H9 (cell line): Measurements from ENCODE around the gene NAGLU. TPM values are rescaled to one million over a fixed set of nuclear protein-coding genes. Genes with fewer than 3 reads are reported as not detected.

Experiments
- DNase-seq: peaks from one replicate; pipeline ENCODE4 v3.0.0-alpha.2; 2017
- H2AFZ ChIP-seq: one replicate; pipeline ENCODE4 v1.6.1; 2013; ENCODE audit warnings: mild to moderate bottlenecking, low read length, control low read depth, moderate library complexity
- H2AK5ac ChIP-seq: 2 replicates; pipeline ENCODE4 v1.6.1; 2013; ENCODE audit warnings: low read length, control low read depth, mixed read lengths; ENCODE audit not compliant: insufficient read length
- H2BK120ac ChIP-seq: one replicate; pipeline ENCODE4 v1.6.1; 2013; ENCODE audit warnings: low read depth, mild to moderate bottlenecking, low read length, control low read depth, inconsistent platforms; ENCODE audit not compliant: poor library complexity, severe bottlenecking
- H2BK12ac ChIP-seq: 2 replicates; pipeline ENCODE4 v1.6.1; 2013; ENCODE audit warnings: low read length, control low read depth, mixed read lengths, low read depth; ENCODE audit not compliant: insufficient read length
- H2BK15ac ChIP-seq: 2 replicates; pipeline ENCODE4 v1.6.1; 2013; ENCODE audit warnings: low read depth, low read length, control low read depth
- H2BK20ac ChIP-seq: one replicate; pipeline ENCODE4 v1.6.1; 2013; ENCODE audit warnings: low read depth, mild to moderate bottlenecking, low read length, control low read depth, inconsistent platforms; ENCODE audit not compliant: poor library complexity, severe bottlenecking
- H2BK5ac ChIP-seq: 2 replicates; pipeline ENCODE4 v1.6.1; 2013; ENCODE audit warnings: low read length, control low read depth, mixed read lengths; ENCODE audit not compliant: insufficient read length
- H3K14ac ChIP-seq: 2 replicates; pipeline ENCODE4 v1.6.1; 2013; ENCODE audit warnings: low read length, control low read depth; ENCODE audit not compliant: insufficient read depth
- H3K18ac ChIP-seq: 2 replicates; pipeline ENCODE4 v1.6.1; 2013; ENCODE audit warnings: low read depth, mild to moderate bottlenecking, mixed read lengths, low read length, control low read depth; ENCODE audit not compliant: insufficient read length
- H3K23ac ChIP-seq: 2 replicates; pipeline ENCODE4 v1.6.1; 2013; ENCODE audit warnings: low read length, control low read depth, mixed read lengths, low read depth; ENCODE audit not compliant: insufficient read length
- H3K23me2 ChIP-seq: 2 replicates; pipeline ENCODE4 v1.6.1; 2013; ENCODE audit warnings: low read depth, mild to moderate bottlenecking, mixed read lengths, low read length, control low read depth; ENCODE audit not compliant: insufficient read length, poor library complexity, severe bottlenecking
- H3K27ac ChIP-seq: 2 replicates; pipeline ENCODE4 v1.5.1; 2013; ENCODE audit warnings: low read length, control low read depth, mixed read lengths, low read depth; ENCODE audit not compliant: insufficient read length
- H3K27me3 ChIP-seq: 2 replicates; pipeline ENCODE4 v1.6.1; 2013; ENCODE audit warnings: low read length, control low read depth, inconsistent platforms; ENCODE audit not compliant: insufficient read depth
- H3K4ac ChIP-seq: 2 replicates; pipeline ENCODE4 v1.6.1; 2013; ENCODE audit warnings: low read depth, mild to moderate bottlenecking, control low read depth, inconsistent platforms, low read length, moderate library complexity
- H3K4me1 ChIP-seq: 2 replicates; pipeline ENCODE4 v1.6.1; 2013; ENCODE audit warnings: low read length, control low read depth, inconsistent platforms; ENCODE audit not compliant: insufficient read depth
- H3K4me2 ChIP-seq: 2 replicates; pipeline ENCODE4 v1.6.1; 2013; ENCODE audit warnings: low read length, control low read depth, mixed read lengths; ENCODE audit not compliant: insufficient read length, insufficient read depth
- H3K56ac ChIP-seq: 2 replicates; pipeline ENCODE4 v1.6.1; 2013; ENCODE audit warnings: low read depth, mild to moderate bottlenecking, mixed read lengths, low read length, control low read depth; ENCODE audit not compliant: insufficient read length
- H3K79me1 ChIP-seq: 2 replicates; pipeline ENCODE4 v1.6.1; 2013; ENCODE audit warnings: low read depth, mild to moderate bottlenecking, moderate library complexity, low read length, control low read depth, inconsistent platforms; ENCODE audit not compliant: insufficient read depth, poor library complexity, severe bottlenecking
- H3K79me2 ChIP-seq: 2 replicates; pipeline ENCODE4 v1.6.1; 2013; ENCODE audit warnings: low read length, control low read depth, inconsistent platforms; ENCODE audit not compliant: insufficient read depth
- H3K9ac ChIP-seq: 2 replicates; pipeline ENCODE4 v1.6.1; 2013; ENCODE audit warnings: low read length, control low read depth, mixed read lengths; ENCODE audit not compliant: insufficient read length; ENCODE audit errors: extremely low read depth
- H3K9me3 ChIP-seq: one replicate; pipeline ENCODE4 v1.6.1; 2013; ENCODE audit warnings: low read depth, low read length, inconsistent platforms; ENCODE audit not compliant: control insufficient read depth
- H3T11ph ChIP-seq: one replicate; pipeline ENCODE4 v1.6.1; 2013; ENCODE audit warnings: mild to moderate bottlenecking, low read length, control low read depth, inconsistent platforms
- H4K20me1 ChIP-seq: one replicate; pipeline ENCODE4 v1.6.1; 2013; ENCODE audit not compliant: control insufficient read depth, insufficient read length, insufficient read depth
- H4K5ac ChIP-seq: 2 replicates; pipeline ENCODE4 v1.6.1; 2013; ENCODE audit warnings: low read depth, mild to moderate bottlenecking, mixed read lengths, low read length, control low read depth; ENCODE audit not compliant: insufficient read length
- H4K8ac ChIP-seq: replicated peaks from 2 replicates; pipeline ENCODE4 v1.6.1; 2013; ENCODE audit warnings: low read length, control low read depth, mixed read lengths, low read depth; ENCODE audit not compliant: insufficient read length
- H4K91ac ChIP-seq: 2 replicates; pipeline ENCODE4 v1.6.1; 2013; ENCODE audit warnings: low read depth, mild to moderate bottlenecking, moderate library complexity, mixed read lengths, low read length, control low read depth; ENCODE audit not compliant: insufficient read length
- H3K27ac Mint-ChIP-seq, 3 experiments: 2 replicates in 2 of 3; 3 replicates in 1 of 3; pipeline ENCODE4 v1.8.0; 2020 to 2021; ENCODE audit warnings: mixed read lengths in 3 of 3, mild to moderate bottlenecking in 1 of 3, moderate library complexity in 1 of 3
- H3K27me3 Mint-ChIP-seq: 2 replicates; pipeline ENCODE4 v1.8.0; 2021; ENCODE audit warnings: low read depth, mild to moderate bottlenecking, moderate library complexity, mixed read lengths
- H3K36me3 Mint-ChIP-seq, 3 experiments: 2 replicates in 2 of 3; 3 replicates in 1 of 3; pipeline ENCODE4 v1.8.0; 2020 to 2021; ENCODE audit warnings: low read depth in 3 of 3, mixed read lengths in 3 of 3; ENCODE audit not compliant: insufficient read depth in 1 of 3
- H3K4me1 Mint-ChIP-seq, 2 experiments: 2 replicates each; pipeline ENCODE4 v1.8.0; 2020; ENCODE audit warnings: mixed read lengths in 2 of 2
- H3K4me3 Mint-ChIP-seq, 2 experiments: 2 replicates in 1 of 2; 3 replicates in 1 of 2; pipeline ENCODE4 v1.8.0; 2020 to 2021; ENCODE audit warnings: mild to moderate bottlenecking in 2 of 2, mixed read lengths in 2 of 2, moderate library complexity in 1 of 2
- H3K9me3 Mint-ChIP-seq, 2 experiments: 2 replicates in 1 of 2; 3 replicates in 1 of 2; pipeline ENCODE4 v1.8.0; 2020; ENCODE audit warnings: mild to moderate bottlenecking in 2 of 2, mixed read lengths in 2 of 2, moderate library complexity in 1 of 2
- CTCF ChIP-seq: fragments of 200-600 bp; sonication (generic); conservative IDR thresholded peaks from 3 replicates; pipeline ENCODE4 v1.8.0; 2021; ENCODE audit warnings: antibody characterized with exemption, mild to moderate bottlenecking
- WGBS: extraction: QIAGEN DNeasy Blood & Tissue Kit; methylation state at CpG from one replicate; pipeline ENCODE4 v1.1.7; 2013; ENCODE audit warnings: missing lambda C conversion rate, low lambda C conversion rate, mixed read lengths; ENCODE audit not compliant: insufficient read length; ENCODE audit errors: extremely low coverage; 5-methylcytosine and 5-hydroxymethylcytosine counted together
- total RNA-seq: library from RNA; stranded (reverse); gene quantifications from 2 replicates; pipeline ENCODE4 v1.2.1, GENCODE V29; 2021

NAGLU gene
- total RNA-seq, 1 experiment from 2014 or later, result 23.5 TPM

GRCh38 chr17:42577140-42577531 lies 41.1 kb downstream of the NAGLU start:
- Mint-ChIP-seq H3K4me1 (peaks cover 20 to 21% of the 10 kb centered on the region in 2 experiments), H3K36me3 (peaks cover 20 to 71% (median 55%) of the 10 kb centered on the region in 3 experiments; a peak in 6 of 7 replicates), H3K27me3 (peaks cover 2% of the 10 kb centered on the region; the same call in 1 of the 2 replicates), H3K4me3 (peak overlapping the region; percentile 97 to 99), H3K27ac (peak overlapping the region; percentile 83 to 100 (median 85); a peak in 6 of 7 replicates), H3K9me3 (no peaks in the 10 kb centered on the region)
- TF ChIP-seq CTCF, result no peak
- Histone ChIP-seq H3K4me2 (peak overlapping the region; percentile 84), H3K14ac (peak overlapping the region; percentile 69; the same call in 1 of the 2 replicates), H3K79me2 (no peaks in the 10 kb centered on the region), H2BK20ac (no peak overlapping the region), H4K20me1 (no peaks in the 10 kb centered on the region), H2BK12ac (no peak overlapping the region), H4K91ac (no peak overlapping the region), H3K4me1 (no peaks in the 10 kb centered on the region), H3K27ac (no peak overlapping the region), H3K18ac (peak overlapping the region; percentile 44), H2BK120ac (no peak overlapping the region), H3K23ac (no peak overlapping the region), H3K9ac (peak overlapping the region; percentile 88), H3K4ac (no peak overlapping the region), H2BK5ac (no peak overlapping the region), H4K8ac (no peak overlapping the region), H3T11ph (no peak overlapping the region), H4K5ac (no peak overlapping the region), H3K56ac (no peak overlapping the region), H2AFZ (no peak overlapping the region), H3K79me1 (no peaks in the 10 kb centered on the region), H2AK5ac (no peak overlapping the region), H3K23me2 (peaks cover 3% of the 10 kb centered on the region), H3K27me3 (no peaks in the 10 kb centered on the region; the same call in 1 of the 2 replicates), H2BK15ac (no peak overlapping the region), H3K9me3 (no peaks in the 10 kb centered on the region)
- no peak for DNase-seq
- no CpG with 5 or more reads among the region's 18 CpGs for WGBS
